Measurements from ENCODE around the gene LAMA4.

The LAMA4 gene

GRCh38 chr6:112139052-112139451, 115.3 kb downstream of the LAMA4 start:
- TF ChIP-seq CTCF (IDR thresholded peaks at IDR 0.05; ENCODE audit: borderline replicate concordance, insufficient read depth, low read depth, low read length), result no peak
- H3K4me3 ChIP-seq (ENCODE audit: low read depth, low read length), result no peak overlapping the region

- no peak overlapping the region for H3K4me3 ChIP-seq (ENCODE audit: low read depth, low read length)
- no peak for TF ChIP-seq CTCF (IDR thresholded peaks at IDR 0.05; ENCODE audit: borderline replicate concordance, insufficient read depth, low read depth, low read length)
Measured at GRCh38 chr6:112130878-112131277, 123.5 kb downstream of the LAMA4 start.

- H3K4me3 ChIP-seq (ENCODE audit: low read depth, low read length), result no peak overlapping the region
- no peak for TF ChIP-seq CTCF (IDR thresholded peaks at IDR 0.05; ENCODE audit: borderline replicate concordance, insufficient read depth, low read depth, low read length)
Measured at GRCh38 chr6:112128208-112128607, 126.2 kb downstream of the LAMA4 start.

GRCh38 chr6:112123982-112124381, 130.4 kb downstream of the LAMA4 start:
- H3K4me3 ChIP-seq (ENCODE audit: low read depth, low read length), result no peak overlapping the region
- TF ChIP-seq CTCF (IDR thresholded peaks at IDR 0.05; ENCODE audit: borderline replicate concordance, insufficient read depth, low read depth, low read length), result no peak

GRCh38 chr6:112122756-112123155, 131.6 kb downstream of the LAMA4 start:
- no peak for TF ChIP-seq CTCF (IDR thresholded peaks at IDR 0.05; ENCODE audit: borderline replicate concordance, insufficient read depth, low read depth, low read length)
- H3K4me3 ChIP-seq (ENCODE audit: low read depth, low read length), result no peak overlapping the region

- no peak overlapping the region for H3K4me3 ChIP-seq (ENCODE audit: low read depth, low read length)
- TF ChIP-seq CTCF (IDR thresholded peaks at IDR 0.05; ENCODE audit: borderline replicate concordance, insufficient read depth, low read depth, low read length), result no peak
Measured at GRCh38 chr6:112118034-112118433, 136.3 kb downstream of the LAMA4 start.

- H3K4me3 ChIP-seq (ENCODE audit: low read depth, low read length), result no peak overlapping the region
Measured at GRCh38 chr6:112117554-112117953, 136.8 kb downstream of the LAMA4 start.

More at GRCh38 chr6:112117554-112117953, 136.8 kb downstream of the LAMA4 start:
- no peak for TF ChIP-seq CTCF (IDR thresholded peaks at IDR 0.05; ENCODE audit: borderline replicate concordance, insufficient read depth, low read depth, low read length)

All from GM12875 (cell line).